Measurements from ENCODE around the gene MAN1B1.

MAN1B1 gene

GRCh38 chr9:137086531-137087408 lies at the start of gene MAN1B1:
Gene MAN1B1 (plus strand): TSS chr9:137086985. CDS start chr9:137087000, 15 bp downstream.
- in situ Hi-C loops (cut with HindIII; ENCODE audit: low sequenced_read_pairs) = no loop called here

GRCh38 chr9:137037035-137037434 lies 49.8 kb upstream of the MAN1B1 start:
- in situ Hi-C loops (cut with HindIII; ENCODE audit: low sequenced_read_pairs) = no loop called here

GRCh38 chr9:137037483-137037882 lies 49.3 kb upstream of the MAN1B1 start:
- in situ Hi-C loops (cut with HindIII; ENCODE audit: low sequenced_read_pairs) = no loop called here

GRCh38 chr9:137038916-137039315 lies 47.9 kb upstream of the MAN1B1 start:
- in situ Hi-C loops (cut with HindIII; ENCODE audit: low sequenced_read_pairs) = no loop called here

GRCh38 chr9:137039611-137040366 lies 47.0 kb upstream of the MAN1B1 start:
- in situ Hi-C loops (cut with HindIII; ENCODE audit: low sequenced_read_pairs) = no loop called here

- in situ Hi-C loops (cut with HindIII; ENCODE audit: low sequenced_read_pairs) = no loop called here
These were observed 46.2 kb upstream of the MAN1B1 start for GRCh38 chr9:137040568-137040967.

- in situ Hi-C loops (cut with HindIII; ENCODE audit: low sequenced_read_pairs) = no loop called here
These were observed 45.7 kb upstream of the MAN1B1 start for GRCh38 chr9:137041124-137041523.

GRCh38 chr9:137042751-137043727 lies 43.7 kb upstream of the MAN1B1 start:
- in situ Hi-C loops (cut with HindIII; ENCODE audit: low sequenced_read_pairs) = no loop called here

GRCh38 chr9:137044037-137044436 lies 42.7 kb upstream of the MAN1B1 start:
- in situ Hi-C loops (cut with HindIII; ENCODE audit: low sequenced_read_pairs) = no loop called here

GRCh38 chr9:137044502-137045177 lies 42.1 kb upstream of the MAN1B1 start:
- in situ Hi-C loops (cut with HindIII; ENCODE audit: low sequenced_read_pairs) = no loop called here

- in situ Hi-C loops (cut with HindIII; ENCODE audit: low sequenced_read_pairs) = no loop called here
These were observed 41.3 kb upstream of the MAN1B1 start for GRCh38 chr9:137045294-137046087.

- in situ Hi-C loops (cut with HindIII; ENCODE audit: low sequenced_read_pairs) = no loop called here
These were observed 40.5 kb upstream of the MAN1B1 start, which contains the start of gene NPDC1 for GRCh38 chr9:137046088-137046787. Gene NPDC1 (minus strand): TSS chr9:137046177. CDS start chr9:137045989, 188 bp downstream.

GRCh38 chr9:137048655-137049543 lies 37.9 kb upstream of the MAN1B1 start:
- in situ Hi-C loops (cut with HindIII; ENCODE audit: low sequenced_read_pairs) = no loop called here

GRCh38 chr9:137049544-137050449 lies 37.0 kb upstream of the MAN1B1 start:
- in situ Hi-C loops (cut with HindIII; ENCODE audit: low sequenced_read_pairs) = no loop called here

GRCh38 chr9:137050570-137050969 lies 36.2 kb upstream of the MAN1B1 start:
- in situ Hi-C loops (cut with HindIII; ENCODE audit: low sequenced_read_pairs) = no loop called here

GRCh38 chr9:137051145-137051724 lies 35.5 kb upstream of the MAN1B1 start:
- in situ Hi-C loops (cut with HindIII; ENCODE audit: low sequenced_read_pairs) = no loop called here

All from endothelial cell of hepatic sinusoid (primary cell).